T-helper 22 cell (primary cell): ENCODE data around the gene C6orf141.
"Not testable (repeated sequence)": the region's sequence is repeated elsewhere in the genome, so short reads cannot be mapped to it uniquely, and the experiment has no call there.

Source experiments
- DNase-seq: peaks from one replicate; pipeline ENCODE4 v3.0.0-alpha.2; 2020; ENCODE audit warnings: low read depth

C6orf141 gene

DNA sequence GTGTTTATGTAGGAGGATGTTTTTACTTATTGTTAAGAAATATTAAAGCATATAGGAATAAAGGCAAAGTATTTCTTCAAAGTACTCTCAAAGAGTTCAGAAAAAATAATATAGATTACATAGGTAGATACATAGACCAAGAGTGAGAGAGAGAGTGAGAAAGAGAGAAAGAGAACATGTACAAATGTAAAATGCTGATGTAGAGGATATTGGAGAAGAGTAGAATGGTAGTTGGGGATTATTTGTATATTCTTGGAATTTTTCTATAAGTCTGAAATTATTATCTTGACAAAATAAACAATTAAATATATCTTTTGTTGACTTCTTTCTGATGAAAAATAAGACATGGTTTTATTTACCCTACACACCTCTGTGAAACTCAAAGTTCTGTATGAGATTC, 29.2 kb downstream of the C6orf141 start:
- DNase-seq: no peak

DNA sequence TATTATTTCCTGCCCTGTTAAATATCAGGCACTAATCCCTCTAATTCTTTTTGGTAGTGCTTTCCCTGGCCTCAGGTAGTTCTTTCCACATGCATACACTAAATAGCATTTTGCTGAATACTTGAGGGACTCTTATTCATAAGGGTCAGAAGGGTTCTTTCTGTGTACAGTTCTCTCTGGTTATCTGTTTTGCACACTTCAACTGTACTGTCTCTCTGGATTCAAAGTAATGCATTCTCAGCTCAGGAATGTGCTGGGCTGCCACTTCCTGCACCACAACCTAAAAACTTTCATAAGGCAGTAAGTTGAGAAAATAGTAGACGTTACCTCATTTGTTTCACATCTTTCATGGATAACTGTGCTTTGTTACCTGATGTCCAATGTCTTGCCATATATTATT, 32.1 kb downstream of the C6orf141 start:
- no peak for DNase-seq

DNA sequence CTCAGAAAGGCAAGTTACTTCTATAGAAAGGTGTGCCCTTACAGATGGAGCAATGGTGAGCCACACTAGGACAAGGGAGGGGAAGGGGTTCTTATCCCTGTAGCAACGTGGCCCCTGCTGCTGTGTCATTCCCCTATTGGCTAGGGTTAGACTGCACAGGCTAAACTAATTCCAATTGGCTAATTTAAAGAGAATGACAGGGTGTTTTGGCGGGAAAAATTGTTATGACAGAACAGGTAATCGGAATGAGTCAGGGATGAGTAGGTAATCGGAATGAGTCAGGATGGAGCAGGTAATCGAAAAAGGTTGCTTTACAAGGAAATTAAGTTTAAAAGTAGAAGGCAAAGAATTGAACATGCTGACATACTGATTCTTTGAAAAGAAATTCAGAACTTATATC, 36.8 kb downstream of the C6orf141 start:
- DNase-seq: not testable (repeated sequence)
